Progenitor cell of endocrine pancreas (in vitro differentiated cells): Measurements from ENCODE around the gene GZF1. TPM values are rescaled to one million over a fixed set of nuclear protein-coding genes. Genes with fewer than 3 reads are reported as not detected.

ENCODE experiments used
- DNase-seq: peaks from one replicate; pipeline ENCODE4 v3.0.0; 2021; ENCODE audit warnings: low spot score; ENCODE audit not compliant: unreplicated experiment
- H3K27ac Mint-ChIP-seq: 2 replicates; pipeline ENCODE4 v1.8.0; 2021; ENCODE audit warnings: mild to moderate bottlenecking, moderate library complexity, mixed read lengths
- H3K27me3 Mint-ChIP-seq: 2 replicates; pipeline ENCODE4 v1.8.0; 2021; ENCODE audit warnings: mixed read lengths
- H3K36me3 Mint-ChIP-seq: 2 replicates; pipeline ENCODE4 v1.8.0; 2022; ENCODE audit warnings: mixed read lengths; ENCODE audit not compliant: insufficient read depth
- H3K4me1 Mint-ChIP-seq: 2 replicates; pipeline ENCODE4 v1.8.0; 2021; ENCODE audit warnings: low read depth, mixed read lengths
- H3K4me3 Mint-ChIP-seq: 2 replicates; pipeline ENCODE4 v1.8.0; 2021; ENCODE audit warnings: low read depth, mild to moderate bottlenecking, moderate library complexity, mixed read lengths
- H3K9me3 Mint-ChIP-seq: 2 replicates; pipeline ENCODE4 v1.8.0; 2021; ENCODE audit warnings: low read depth, mixed read lengths
- total RNA-seq: library from RNA; stranded (reverse); gene quantifications from 2 replicates; pipeline ENCODE4 v1.2.1, GENCODE V29; 2021
- TF ChIP-seq, protein P1 (sequence below): fragments of 200-600 bp; sonication (generic); IDR thresholded peaks from one replicate; pipeline ENCODE4 v1.5.0; 2021; ENCODE audit warnings: antibody characterized with exemption, mild to moderate bottlenecking; ENCODE audit not compliant: unreplicated experiment

The GZF1 gene
- total RNA-seq, 1 donor from 2014 or later: 14.3 TPM

GRCh38 chr20:23379772-23380171 is 17.8 kb downstream of the GZF1 start:
- Mint-ChIP-seq H3K4me3 (no peak overlapping the region), H3K9me3 (peaks cover 3% of the 10 kb centered on the region), H3K27ac (no peak overlapping the region), H3K4me1 (no peaks in the 10 kb centered on the region), H3K27me3 (no peaks in the 10 kb centered on the region), H3K36me3 (peaks cover 27% of the 10 kb centered on the region)
- TF ChIP-seq, protein P1, sequence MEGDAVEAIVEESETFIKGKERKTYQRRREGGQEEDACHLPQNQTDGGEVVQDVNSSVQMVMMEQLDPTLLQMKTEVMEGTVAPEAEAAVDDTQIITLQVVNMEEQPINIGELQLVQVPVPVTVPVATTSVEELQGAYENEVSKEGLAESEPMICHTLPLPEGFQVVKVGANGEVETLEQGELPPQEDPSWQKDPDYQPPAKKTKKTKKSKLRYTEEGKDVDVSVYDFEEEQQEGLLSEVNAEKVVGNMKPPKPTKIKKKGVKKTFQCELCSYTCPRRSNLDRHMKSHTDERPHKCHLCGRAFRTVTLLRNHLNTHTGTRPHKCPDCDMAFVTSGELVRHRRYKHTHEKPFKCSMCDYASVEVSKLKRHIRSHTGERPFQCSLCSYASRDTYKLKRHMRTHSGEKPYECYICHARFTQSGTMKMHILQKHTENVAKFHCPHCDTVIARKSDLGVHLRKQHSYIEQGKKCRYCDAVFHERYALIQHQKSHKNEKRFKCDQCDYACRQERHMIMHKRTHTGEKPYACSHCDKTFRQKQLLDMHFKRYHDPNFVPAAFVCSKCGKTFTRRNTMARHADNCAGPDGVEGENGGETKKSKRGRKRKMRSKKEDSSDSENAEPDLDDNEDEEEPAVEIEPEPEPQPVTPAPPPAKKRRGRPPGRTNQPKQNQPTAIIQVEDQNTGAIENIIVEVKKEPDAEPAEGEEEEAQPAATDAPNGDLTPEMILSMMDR: no peak
- DNase-seq: no peak

DNA sequence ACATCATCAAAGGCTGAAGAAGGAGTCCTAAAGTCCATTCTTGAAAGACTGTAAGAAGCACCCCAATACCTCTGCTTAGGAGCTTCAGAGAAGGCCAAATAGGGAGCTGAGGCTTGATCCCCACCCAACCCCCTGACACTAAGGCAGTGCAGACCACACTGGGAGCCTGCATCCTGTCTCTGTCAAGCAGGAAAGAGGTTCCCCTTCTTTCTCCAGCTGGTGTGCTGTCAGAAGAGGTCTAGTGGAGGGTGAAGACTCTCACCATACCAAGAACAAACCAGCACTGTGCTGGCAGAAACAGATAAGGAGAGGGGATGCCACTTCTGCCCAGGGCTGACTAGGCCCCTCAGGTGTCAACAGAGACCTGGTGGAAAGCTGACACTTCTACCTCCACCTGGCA is 19.9 kb downstream of the GZF1 start:
- no peak for DNase-seq
- no peaks in the 10 kb centered on the region for H3K27me3 Mint-ChIP-seq
- no peak overlapping the region for H3K27ac Mint-ChIP-seq
- H3K4me3 Mint-ChIP-seq: no peak overlapping the region
- TF ChIP-seq, protein P1: no peak
- H3K4me1 Mint-ChIP-seq: no peaks in the 10 kb centered on the region
- H3K9me3 Mint-ChIP-seq: peaks cover 6% of the 10 kb centered on the region
- H3K36me3 Mint-ChIP-seq: peaks cover 29% of the 10 kb centered on the region

- Mint-ChIP-seq H3K27me3 (no peaks in the 10 kb centered on the region), H3K27ac (no peak overlapping the region)
Observed at GRCh38 chr20:23386304-23387117, 24.5 kb downstream of the GZF1 start.

GRCh38 chr20:23387118-23387443 is 25.1 kb downstream of the GZF1 start:
- Mint-ChIP-seq H3K4me3 (no peak overlapping the region), H3K9me3 (peaks cover 11% of the 10 kb centered on the region), H3K4me1 (no peaks in the 10 kb centered on the region), H3K36me3 (peaks cover 38% of the 10 kb centered on the region), H3K27me3 (no peaks in the 10 kb centered on the region), H3K27ac (no peak overlapping the region)
- TF ChIP-seq, protein P1: no peak
- no peak for DNase-seq

More at GRCh38 chr20:23386304-23387117, 24.5 kb downstream of the GZF1 start:
- Mint-ChIP-seq H3K9me3 (peaks cover 11% of the 10 kb centered on the region), H3K36me3 (peaks cover 39% of the 10 kb centered on the region), H3K4me3 (no peak overlapping the region), H3K4me1 (no peaks in the 10 kb centered on the region)
- no peak for DNase-seq
- TF ChIP-seq, protein P1: no peak

- TF ChIP-seq, protein P1: no peak
- DNase-seq: no peak
- Mint-ChIP-seq H3K36me3 (peaks cover 39% of the 10 kb centered on the region), H3K4me1 (no peaks in the 10 kb centered on the region), H3K9me3 (peaks cover 8% of the 10 kb centered on the region), H3K4me3 (no peak overlapping the region), H3K27me3 (no peaks in the 10 kb centered on the region), H3K27ac (peak overlapping the region; percentile 6)
Observed at GRCh38 chr20:23390091-23390774, 28.3 kb downstream of the GZF1 start.
